Colonic mucosa (tissue), 4 donors: ENCODE results near the gene PARP11. TPM values are rescaled to one million over a fixed set of nuclear protein-coding genes. Genes with fewer than 3 reads are reported as not detected.

ENCODE experiments used
- DNase-seq: peaks from one replicate; pipeline ENCODE4 v3.0.0-alpha.2; 2020
- H3K27ac ChIP-seq: fragments of 200-600 bp; one replicate; pipeline ENCODE4 v1.8.0; 2021
- H3K27me3 ChIP-seq: fragments of 200-600 bp; one replicate; pipeline ENCODE4 v1.8.0; 2021
- H3K36me3 ChIP-seq: fragments of 200-600 bp; one replicate; pipeline ENCODE4 v1.8.0; 2021
- H3K4me1 ChIP-seq: fragments of 200-600 bp; one replicate; pipeline ENCODE4 v1.8.0; 2021; ENCODE audit warnings: mild to moderate bottlenecking
- H3K4me3 ChIP-seq: fragments of 200-600 bp; one replicate; pipeline ENCODE4 v1.8.0; 2021
- H3K9ac ChIP-seq, 2 donors: one replicate each; pipeline ENCODE4 v1.7.0; 2013; ENCODE audit warnings: control low read depth in 2 of 2, low read depth in 2 of 2, low read length in 2 of 2
- H3K9me3 ChIP-seq: fragments of 200-600 bp; one replicate; pipeline ENCODE4 v1.8.0; 2021
- intact Hi-C: fragments of 100-400 bp; cut with DNase I; formaldehyde crosslinking; loops from one replicate; pipeline ENCODE4 v1.14.1; 2022
- total RNA-seq, 2 donors: library from RNA; stranded (reverse); fragmentation: NEBNext Ultra II Directional in 1 of 2; extraction: Animal tissue kit (Norgen Biotek cat#: 25700) in 1 of 2; gene quantifications; one replicate each; pipeline ENCODE4 v1.2.1, GENCODE V29; 2021
- TF ChIP-seq, protein P1 (sequence below): fragments of 200-600 bp; IDR thresholded peaks from one replicate; pipeline ENCODE4 v1.8.0; 2022; ENCODE audit warnings: antibody characterized with exemption, mild to moderate bottlenecking
- donor health status: healthy.
- donor health status: DM: no; HTN: no; CAD: no.
- donor health status: DM: no; HTN: no; CAD: no.

The PARP11 gene
- total RNA-seq, 2 donors from 2014 or later = 5.5 to 5.8 TPM

GRCh38 chr12:3913278-3913677 lies 40.1 kb upstream of the PARP11 start:
- TF ChIP-seq, protein P1, sequence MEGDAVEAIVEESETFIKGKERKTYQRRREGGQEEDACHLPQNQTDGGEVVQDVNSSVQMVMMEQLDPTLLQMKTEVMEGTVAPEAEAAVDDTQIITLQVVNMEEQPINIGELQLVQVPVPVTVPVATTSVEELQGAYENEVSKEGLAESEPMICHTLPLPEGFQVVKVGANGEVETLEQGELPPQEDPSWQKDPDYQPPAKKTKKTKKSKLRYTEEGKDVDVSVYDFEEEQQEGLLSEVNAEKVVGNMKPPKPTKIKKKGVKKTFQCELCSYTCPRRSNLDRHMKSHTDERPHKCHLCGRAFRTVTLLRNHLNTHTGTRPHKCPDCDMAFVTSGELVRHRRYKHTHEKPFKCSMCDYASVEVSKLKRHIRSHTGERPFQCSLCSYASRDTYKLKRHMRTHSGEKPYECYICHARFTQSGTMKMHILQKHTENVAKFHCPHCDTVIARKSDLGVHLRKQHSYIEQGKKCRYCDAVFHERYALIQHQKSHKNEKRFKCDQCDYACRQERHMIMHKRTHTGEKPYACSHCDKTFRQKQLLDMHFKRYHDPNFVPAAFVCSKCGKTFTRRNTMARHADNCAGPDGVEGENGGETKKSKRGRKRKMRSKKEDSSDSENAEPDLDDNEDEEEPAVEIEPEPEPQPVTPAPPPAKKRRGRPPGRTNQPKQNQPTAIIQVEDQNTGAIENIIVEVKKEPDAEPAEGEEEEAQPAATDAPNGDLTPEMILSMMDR = no peak
- DNase-seq = no peak
- H3K9me3 ChIP-seq = no peaks in the 10 kb centered on the region
- intact Hi-C loops = no loop called here
- H3K27me3 ChIP-seq = no peaks in the 10 kb centered on the region
- no peak overlapping the region for H3K27ac ChIP-seq
- no peaks in the 10 kb centered on the region for H3K4me1 ChIP-seq
- no peak overlapping the region for H3K4me3 ChIP-seq
- H3K36me3 ChIP-seq = no peaks in the 10 kb centered on the region
- H3K9ac ChIP-seq = no peak overlapping the region

DNA sequence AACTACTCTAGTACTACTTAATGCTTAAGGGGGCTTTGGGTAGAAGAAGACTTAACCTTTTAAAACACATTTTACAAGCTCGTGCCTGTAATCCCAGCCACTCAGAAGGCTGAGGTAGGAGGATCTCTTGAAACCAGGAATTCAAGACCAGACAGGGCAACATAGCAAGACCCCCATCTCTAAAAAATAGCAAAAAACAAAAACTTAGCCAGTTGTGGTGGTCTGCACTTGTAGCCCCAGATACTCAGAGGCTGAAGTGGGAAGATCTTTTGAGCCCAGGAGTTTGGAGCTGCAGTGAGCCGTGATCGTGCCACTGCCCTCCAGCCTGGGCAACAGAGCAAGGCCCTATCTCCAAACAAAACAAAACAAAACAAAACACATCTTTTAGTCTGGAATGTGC lies 39.7 kb upstream of the PARP11 start:
- H3K36me3 ChIP-seq = no peaks in the 10 kb centered on the region
- no peak overlapping the region for H3K9ac ChIP-seq
- no peak overlapping the region for H3K27ac ChIP-seq
- TF ChIP-seq, protein P1 = no peak
- intact Hi-C loops = no loop called here
- H3K4me1 ChIP-seq = no peaks in the 10 kb centered on the region
- DNase-seq = no peak
- H3K9me3 ChIP-seq = no peaks in the 10 kb centered on the region
- no peak overlapping the region for H3K4me3 ChIP-seq
- no peaks in the 10 kb centered on the region for H3K27me3 ChIP-seq

- Histone ChIP-seq H3K4me1 (no peaks in the 10 kb centered on the region), H3K9me3 (no peaks in the 10 kb centered on the region), H3K9ac (no peak overlapping the region), H3K27ac (no peak overlapping the region), H3K36me3 (no peaks in the 10 kb centered on the region), H3K4me3 (no peak overlapping the region), H3K27me3 (no peaks in the 10 kb centered on the region)
- intact Hi-C loops = no loop called here
- TF ChIP-seq, protein P1 = no peak
- no peak for DNase-seq
Measured at GRCh38 chr12:3911409-3911808, 38.2 kb upstream of the PARP11 start.

DNA sequence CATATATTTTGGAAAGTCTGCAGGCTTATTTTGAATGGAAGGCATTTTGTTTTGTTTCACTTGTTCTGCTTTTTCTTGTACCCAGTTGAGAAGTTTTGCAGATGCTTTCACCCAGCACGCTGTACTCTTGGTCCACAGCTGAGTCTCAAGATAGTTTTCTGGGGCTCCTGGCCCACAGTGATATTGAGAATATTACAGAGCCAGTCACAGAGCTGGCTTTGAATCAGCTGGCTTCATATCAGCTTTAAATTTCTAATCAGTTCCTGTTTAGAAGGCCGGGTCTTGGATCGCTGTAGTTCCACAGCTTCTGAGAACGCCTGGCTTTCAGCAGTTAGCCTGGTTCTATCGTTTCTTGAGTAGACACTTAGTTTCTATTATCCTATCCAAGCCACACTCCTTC lies 32.5 kb upstream of the PARP11 start:
- DNase-seq = no peak
- TF ChIP-seq, protein P1 = no peak
- no peak overlapping the region for H3K9ac ChIP-seq
- no peak overlapping the region for H3K27ac ChIP-seq
- H3K27me3 ChIP-seq = no peaks in the 10 kb centered on the region
- no peaks in the 10 kb centered on the region for H3K36me3 ChIP-seq
- H3K4me3 ChIP-seq = no peak overlapping the region
- no peaks in the 10 kb centered on the region for H3K4me1 ChIP-seq
- H3K9me3 ChIP-seq = no peaks in the 10 kb centered on the region
- intact Hi-C loops = no loop called here

- Histone ChIP-seq H3K27ac (no peak overlapping the region), H3K4me1 (no peaks in the 10 kb centered on the region), H3K9me3 (no peaks in the 10 kb centered on the region), H3K36me3 (no peaks in the 10 kb centered on the region), H3K27me3 (no peaks in the 10 kb centered on the region), H3K9ac (no peak overlapping the region), H3K4me3 (no peak overlapping the region)
- no peak for DNase-seq
- TF ChIP-seq, protein P1 = no peak
- intact Hi-C loops = no loop called here
Measured at GRCh38 chr12:3904999-3905398, 31.8 kb upstream of the PARP11 start.

DNA sequence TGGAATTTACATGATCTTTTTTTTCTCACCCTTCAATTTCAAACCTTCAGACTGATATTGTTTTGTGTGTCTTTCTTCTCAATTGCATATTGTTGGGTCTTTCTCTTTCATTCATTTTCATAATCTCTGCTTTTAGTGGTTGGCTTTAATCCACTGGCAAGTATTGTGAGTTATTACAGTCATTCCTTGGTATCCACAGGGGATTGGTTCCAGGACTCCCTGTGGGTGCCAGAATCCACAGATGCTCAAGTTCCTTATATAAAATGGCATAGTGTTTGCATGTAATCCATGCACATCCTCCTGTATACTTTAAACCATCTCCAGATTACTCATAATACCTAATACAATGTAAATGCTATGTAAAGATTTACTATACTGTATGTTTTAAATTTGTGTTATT lies 29.7 kb upstream of the PARP11 start:
- Histone ChIP-seq H3K4me1 (no peaks in the 10 kb centered on the region), H3K27me3 (no peaks in the 10 kb centered on the region), H3K4me3 (no peak overlapping the region), H3K9me3 (no peaks in the 10 kb centered on the region), H3K36me3 (no peaks in the 10 kb centered on the region), H3K9ac (no peak overlapping the region), H3K27ac (no peak overlapping the region)
- no peak for DNase-seq
- TF ChIP-seq, protein P1 = no peak
- intact Hi-C loops = no loop called here
